H1 (cell line): ENCODE measurements around the gene IGF2BP3. TPM values are rescaled to one million over a fixed set of nuclear protein-coding genes. Genes with fewer than 3 reads are reported as not detected.

Experiments
- CTCF ChIA-PET: fragments of 300-600 bp; sonication (Branson Sonifier 250); formaldehyde crosslinking; loops from one replicate; lab custom pipeline; 2021; ENCODE audit not compliant: partially characterized antibody; lab: Charles Lee
- POLR2A ChIA-PET: fragments of 300-600 bp; sonication (Branson Sonifier 250); formaldehyde crosslinking; loops from one replicate; lab custom pipeline; 2021; ENCODE audit warnings: inconsistent platforms; ENCODE audit not compliant: partially characterized antibody; lab: Charles Lee
- DNase-seq, 2 experiments: peaks; one replicate each; pipeline versions ENCODE4 v3.0.0 to v3.0.0-alpha.2; 2010 to 2022; ENCODE audit warnings: low spot score in 2 of 2, low read depth in 1 of 2, mixed read lengths in 1 of 2
- FAIRE-seq: peaks from 2 replicates; lab custom pipeline; 2011; peaks lifted over from hg19 to GRCh38; lab: Jason Lieb, UNC
- H2AFZ ChIP-seq: 2 replicates; pipeline ENCODE4 v1.8.1; 2012; ENCODE audit warnings: low read length, inconsistent platforms
- H2AK5ac ChIP-seq: 2 replicates; pipeline ENCODE4 v1.6.1; 2013; ENCODE audit warnings: low read depth, low read length
- H2BK120ac ChIP-seq: replicated peaks from 2 replicates; pipeline ENCODE3; 2013; ENCODE audit warnings: low read depth, low read length, inconsistent platforms
- H2BK12ac ChIP-seq: 2 replicates; pipeline ENCODE4 v1.6.1; 2013; ENCODE audit warnings: low read depth, low read length
- H2BK15ac ChIP-seq: 2 replicates; pipeline ENCODE4 v1.6.1; 2013; ENCODE audit warnings: low read length
- H2BK20ac ChIP-seq: 2 replicates; pipeline ENCODE4 v1.6.1; 2013; ENCODE audit warnings: low read length
- H2BK5ac ChIP-seq: 2 replicates; pipeline ENCODE4 v1.6.1; 2013; ENCODE audit warnings: low read depth, low read length
- H3K14ac ChIP-seq: 2 replicates; pipeline ENCODE4 v1.6.1; 2013; ENCODE audit warnings: inconsistent platforms; ENCODE audit not compliant: insufficient read length
- H3K18ac ChIP-seq: 2 replicates; pipeline ENCODE4 v1.6.1; 2013; ENCODE audit warnings: low read length; ENCODE audit errors: extremely low read depth
- H3K23ac ChIP-seq: 2 replicates; pipeline ENCODE4 v1.6.1; 2013; ENCODE audit warnings: inconsistent platforms; ENCODE audit not compliant: insufficient read length
- H3K23me2 ChIP-seq: 2 replicates; pipeline ENCODE4 v1.6.1; 2013; ENCODE audit warnings: low read depth, low read length
- H3K27ac ChIP-seq: 2 replicates; pipeline ENCODE4 v1.6.1; 2011; ENCODE audit warnings: low read depth, low read length, inconsistent platforms
- H3K27me3 ChIP-seq, 4 experiments: replicated peaks in 1 of 4; 1 replicate in 1 of 4; 2 replicates in 3 of 4; pipeline versions ENCODE4 v1.6.1 to v1.8.1; 2011 to 2013; ENCODE audit warnings: low read length in 3 of 4, mild to moderate bottlenecking in 3 of 4, inconsistent platforms in 2 of 4, mixed read lengths in 2 of 4, moderate library complexity in 1 of 4; ENCODE audit not compliant: control insufficient read depth in 3 of 4, insufficient read depth in 3 of 4; ENCODE audit errors: extremely low read depth in 1 of 4
- H3K36me3 ChIP-seq, 4 experiments: 2 replicates each; pipeline versions ENCODE4 v1.6.1 to v1.8.1; 2011 to 2013; ENCODE audit warnings: mild to moderate bottlenecking in 4 of 4, low read length in 3 of 4, moderate library complexity in 2 of 4, control low read depth in 1 of 4, inconsistent platforms in 1 of 4; ENCODE audit not compliant: insufficient read depth in 4 of 4, control insufficient read depth in 2 of 4
- H3K4ac ChIP-seq: replicated peaks from 2 replicates; pipeline ENCODE3; 2013; ENCODE audit warnings: low read length, low read depth, mixed read lengths, inconsistent platforms; ENCODE audit not compliant: insufficient read length
- H3K4me1 ChIP-seq, 4 experiments: replicated peaks in 1 of 4; 1 replicate in 1 of 4; 2 replicates in 3 of 4; pipeline versions ENCODE4 v1.6.1 to v1.8.1; 2011 to 2013; ENCODE audit warnings: low read length in 3 of 4, inconsistent platforms in 2 of 4, mixed read lengths in 1 of 4; ENCODE audit not compliant: insufficient read depth in 4 of 4, control insufficient read depth in 3 of 4
- H3K4me2 ChIP-seq, 2 experiments: 2 replicates each; pipeline versions ENCODE4 v1.6.1 to v1.8.1; 2011 to 2013; ENCODE audit warnings: low read depth in 2 of 2, low read length in 2 of 2, control low read depth in 1 of 2, inconsistent platforms in 1 of 2, mild to moderate bottlenecking in 1 of 2; ENCODE audit not compliant: insufficient read depth in 1 of 2
- H3K4me3 ChIP-seq, 4 experiments: fragments of 200-600, 300-600 bp in 1 of 4; sonication (generic), shearing (Covaris generic), sonication (Bioruptor Twin) in 1 of 4; 2 replicates each; pipeline versions ENCODE4 v1.5.1 to v1.8.1; 2011 to 2016; ENCODE audit warnings: low read length in 4 of 4, low read depth in 3 of 4, control low read depth in 2 of 4, inconsistent platforms in 2 of 4, mild to moderate bottlenecking in 2 of 4, mixed read lengths in 1 of 4, moderate library complexity in 1 of 4; ENCODE audit not compliant: insufficient read depth in 2 of 4; ENCODE audit errors: extremely low read depth in 1 of 4
- H3K56ac ChIP-seq: replicated peaks from 2 replicates; pipeline ENCODE3; 2013; ENCODE audit warnings: low read depth, mild to moderate bottlenecking, mixed read lengths, low read length, inconsistent platforms; ENCODE audit not compliant: insufficient read length
- H3K79me1 ChIP-seq: 2 replicates; pipeline ENCODE4 v1.6.1; 2013; ENCODE audit warnings: low read depth, low read length, control low read depth
- H3K79me2 ChIP-seq, 2 experiments: 2 replicates each; pipeline versions ENCODE4 v1.6.1 to v1.8.1; 2012 to 2013; ENCODE audit warnings: low read length in 2 of 2, mild to moderate bottlenecking in 2 of 2, inconsistent platforms in 1 of 2; ENCODE audit not compliant: insufficient read depth in 2 of 2, control insufficient read depth in 1 of 2
- H3K9ac ChIP-seq, 4 experiments: replicated peaks in 1 of 4; 1 replicate in 1 of 4; 2 replicates in 3 of 4; pipeline versions ENCODE4 v1.6.1 to v1.8.1; 2011 to 2013; ENCODE audit warnings: low read depth in 3 of 4, low read length in 3 of 4, control low read depth in 2 of 4, mild to moderate bottlenecking in 2 of 4, moderate library complexity in 2 of 4, inconsistent platforms in 1 of 4; ENCODE audit errors: extremely low read depth in 1 of 4
- H3K9me3 ChIP-seq, 2 experiments: 2 replicates each; pipeline versions ENCODE4 v1.6.1 to v1.8.1; 2012 to 2013; ENCODE audit warnings: mild to moderate bottlenecking in 2 of 2, moderate library complexity in 2 of 2, control low read depth in 1 of 2, inconsistent platforms in 1 of 2, low read depth in 1 of 2, low read length in 1 of 2, mixed read lengths in 1 of 2; ENCODE audit not compliant: insufficient read depth in 2 of 2
- H4K20me1 ChIP-seq, 2 experiments: replicated peaks in 1 of 2; 2 replicates each; pipeline versions ENCODE3 to v1.8.1; 2011 to 2013; ENCODE audit warnings: inconsistent platforms in 2 of 2, low read length in 2 of 2, mild to moderate bottlenecking in 1 of 2; ENCODE audit not compliant: insufficient read depth in 2 of 2, control insufficient read depth in 1 of 2
- H4K5ac ChIP-seq: 2 replicates; pipeline ENCODE4 v1.6.1; 2013; ENCODE audit warnings: low read length, low read depth, mixed read lengths, inconsistent platforms; ENCODE audit not compliant: insufficient read length
- H4K8ac ChIP-seq: 2 replicates; pipeline ENCODE4 v1.8.0; 2013; ENCODE audit warnings: mild to moderate bottlenecking, moderate library complexity, low read length, inconsistent platforms; ENCODE audit not compliant: insufficient read depth; ENCODE audit errors: extremely low read depth
- H4K91ac ChIP-seq: replicated peaks from 2 replicates; pipeline ENCODE3; 2013; ENCODE audit warnings: low read length, mixed read lengths, inconsistent platforms; ENCODE audit not compliant: insufficient read length
- KDM4A ChIP-seq: IDR thresholded peaks from one replicate; pipeline ENCODE4 v1.7.1; 2012; ENCODE audit warnings: low read depth, mild to moderate bottlenecking, moderate library complexity, low read length, inconsistent platforms; ENCODE audit not compliant: severe bottlenecking
- POLR2A ChIP-seq, 2 experiments: IDR thresholded peaks; 1 replicate in 1 of 2; 2 replicates in 1 of 2; pipeline ENCODE4 v1.6.1; 2011; ENCODE audit warnings: low read depth in 2 of 2, low read length in 2 of 2, mild to moderate bottlenecking in 2 of 2; ENCODE audit errors: control extremely low read depth in 1 of 2
- WGBS, 2 experiments: shearing (Covaris generic) in 1 of 2; methylation state at CpG; one replicate each; pipeline versions ENCODE4 v1.1.6 to v1.1.7; 2013 to 2015; ENCODE audit warnings: low lambda C conversion rate in 2 of 2, mixed read lengths in 2 of 2, inconsistent platforms in 1 of 2, low coverage in 1 of 2, missing lambda C conversion rate in 1 of 2; ENCODE audit not compliant: insufficient replicate concordance in 2 of 2, insufficient coverage in 1 of 2, insufficient read length in 1 of 2; ENCODE audit errors: extremely low coverage in 1 of 2, missing lambda C conversion rate in 1 of 2; 5-methylcytosine and 5-hydroxymethylcytosine counted together
- polyA plus RNA-seq, 7 experiments: library from polyadenylated mRNA; depleted of rRNA in 3 of 7; stranded (reverse) in 5 of 7; unstranded in 2 of 7; fragments of >200 nt in 5 of 7; fragments of 200-250 nt in 2 of 7; gene quantifications; 1 replicate in 5 of 7; 2 replicates in 1 of 7; 4 replicates in 1 of 7; pipeline versions ENCODE4 v1.2.1 to v1.2.3, GENCODE V29; 2011 to 2013; ENCODE audit warnings: missing spikeins in 2 of 7, mixed read lengths in 2 of 7
- total RNA-seq: library from RNA; stranded (reverse); fragmentation: NEBNext Ultra II Directional; extraction: Animal tissue kit (Norgen Biotek cat#: 25700); gene quantifications from 2 replicates; pipeline ENCODE4 v1.2.1, GENCODE V29; 2021

IGF2BP3 gene
- total and polyA plus RNA-seq, 2 of the 8 experiments (the other 6 are each of a cell fraction or from before 2014, with no cell fraction given): 66.3 to 193 TPM

GRCh38 chr7:23353172-23353571 is 117.1 kb downstream of the IGF2BP3 start:
- Histone ChIP-seq H3K4me2 (no peak overlapping the region), H2BK15ac (no peak overlapping the region), H3K4ac (no peak overlapping the region), H4K91ac (no peak overlapping the region), H2BK20ac (no peak overlapping the region), H3K27ac (no peak overlapping the region), H3K9ac (no peak overlapping the region), H3K79me1 (no peaks in the 10 kb centered on the region), H2BK5ac (no peak overlapping the region), H2AK5ac (no peak overlapping the region), H3K14ac (no peak overlapping the region), H2AFZ (no peak overlapping the region), H3K23me2 (no peaks in the 10 kb centered on the region), H4K5ac (no peak overlapping the region), H4K8ac (no peak overlapping the region), H3K36me3 (peaks cover 0 to 35% (median 7%) of the 10 kb centered on the region in 4 experiments; a peak in 5 of 8 replicates), H2BK120ac (no peak overlapping the region), H2BK12ac (no peak overlapping the region)
- WGBS, 2 experiments: 93% methylated on average over 5 of the region's 5 CpGs; no CpG with 5 or more reads in 1 of the 2 experiments
- FAIRE-seq: no peak
- TF ChIP-seq KDM4A (no peak), POLR2A (IDR thresholded peaks at IDR 0.05; ENCODE audit: control extremely low read depth in 1 of 2, low read depth in 2 of 2, low read length in 2 of 2) (peak; percentile 33 to 36; a peak in 1 of 3 replicates)
- TF ChIP-seq, all 59 proteins: peak for 1
- H3K79me2 ChIP-seq: peaks cover 0 to 63% of the 10 kb centered on the region in 2 experiments; a peak in 2 of 4 replicates
- peaks cover 0 to 3% (median 2%) of the 10 kb centered on the region in 4 experiments; a peak in 1 of 7 replicates for H3K4me1 ChIP-seq
- no peak overlapping the region for H3K56ac ChIP-seq
- H3K23ac ChIP-seq: no peak overlapping the region
- H3K27me3 ChIP-seq: no peaks in the 10 kb centered on the region
- no peak for DNase-seq
- H3K4me3 ChIP-seq: no peak overlapping the region
- H3K18ac ChIP-seq: no peak overlapping the region
- no peaks in the 10 kb centered on the region for H3K9me3 ChIP-seq
- ChIA-PET CTCF (no interaction called here), POLR2A (no interaction called here)
- H4K20me1 ChIP-seq: peaks cover 5% of the 10 kb centered on the region in 2 experiments
